Measurements from ENCODE around the gene CDK19. TPM values are rescaled to one million over a fixed set of nuclear protein-coding genes. Genes with fewer than 3 reads are reported as not detected.
"Not testable (repeated sequence)": the region's sequence is repeated elsewhere in the genome, so short reads cannot be mapped to it uniquely, and the experiment has no call there.

Gene CDK19
- total RNA-seq, 2 donors from 2014 or later: 18.3 to 39.8 TPM

GRCh38 chr6:110613356-110613755 is 201.9 kb downstream of the CDK19 start:
- Mint-ChIP-seq H3K4me1 (peaks cover 2% of the 10 kb centered on the region), H3K36me3 (ENCODE audit: low read depth) (peaks cover 41% of the 10 kb centered on the region)

DNA sequence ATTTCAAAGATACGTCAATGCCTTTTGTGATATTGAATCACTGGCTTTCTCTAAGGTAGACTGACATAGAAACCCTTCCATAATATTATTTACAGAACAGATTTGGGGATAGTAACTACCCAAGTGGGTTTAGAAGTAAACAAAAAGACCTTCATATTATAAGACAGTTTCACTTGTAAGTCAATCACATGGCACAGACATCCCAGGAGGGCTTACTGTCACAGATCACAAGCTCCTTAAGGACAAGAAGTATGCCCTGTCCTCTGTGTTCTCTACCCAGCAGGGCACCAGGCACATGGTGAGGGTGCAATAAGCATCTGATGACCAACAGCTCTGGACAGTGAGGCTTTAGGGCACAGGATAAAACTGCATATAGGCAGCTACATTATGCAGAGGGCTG is 203.0 kb downstream of the CDK19 start:
- no peaks in the 10 kb centered on the region for H3K4me1 Mint-ChIP-seq
- H3K27ac Mint-ChIP-seq: no peak overlapping the region
- no peaks in the 10 kb centered on the region for H3K9me3 Mint-ChIP-seq
- no peak for ATAC-seq (replicated peaks)
- H3K36me3 Mint-ChIP-seq (ENCODE audit: low read depth): peaks cover 33% of the 10 kb centered on the region
- no peak overlapping the region for H3K4me3 Mint-ChIP-seq
- no peaks in the 10 kb centered on the region for H3K27me3 Mint-ChIP-seq

More at GRCh38 chr6:110613356-110613755, 201.9 kb downstream of the CDK19 start:
- Mint-ChIP-seq H3K27me3 (no peaks in the 10 kb centered on the region), H3K27ac (no peak overlapping the region), H3K4me3 (no peak overlapping the region), H3K9me3 (no peaks in the 10 kb centered on the region)
- ATAC-seq (replicated peaks): no peak

DNA sequence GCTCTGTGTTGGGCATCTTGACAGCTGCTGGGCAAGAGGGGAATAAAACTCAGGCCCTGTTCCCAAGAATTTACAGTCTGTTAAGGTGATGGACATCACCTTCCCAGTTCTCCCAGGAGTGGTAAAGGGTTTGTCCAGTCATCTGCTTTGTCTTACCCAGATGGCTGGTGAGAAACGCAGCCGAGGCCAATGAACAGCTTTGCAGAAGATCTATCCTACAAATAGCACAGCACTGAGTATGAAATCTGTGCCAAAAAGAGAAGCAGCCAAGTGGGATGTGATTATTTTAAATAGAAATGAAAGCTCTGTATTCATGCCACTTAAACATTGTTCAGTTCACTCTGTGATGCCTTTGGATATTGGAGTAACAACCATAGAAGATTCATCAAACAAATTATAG is 206.2 kb downstream of the CDK19 start:
- no peaks in the 10 kb centered on the region for H3K27me3 Mint-ChIP-seq
- H3K4me1 Mint-ChIP-seq: no peaks in the 10 kb centered on the region
- H3K27ac Mint-ChIP-seq: no peak overlapping the region
- H3K9me3 Mint-ChIP-seq: no peaks in the 10 kb centered on the region
- H3K36me3 Mint-ChIP-seq (ENCODE audit: low read depth): peaks cover 8% of the 10 kb centered on the region
- no peak for ATAC-seq (replicated peaks)
- H3K4me3 Mint-ChIP-seq: no peak overlapping the region

GRCh38 chr6:110608151-110608550 is 207.1 kb downstream of the CDK19 start:
- H3K4me1 Mint-ChIP-seq: no peaks in the 10 kb centered on the region
- H3K27me3 Mint-ChIP-seq: no peaks in the 10 kb centered on the region
- H3K4me3 Mint-ChIP-seq: no peak overlapping the region
- no peaks in the 10 kb centered on the region for H3K36me3 Mint-ChIP-seq (ENCODE audit: low read depth)
- no peaks in the 10 kb centered on the region for H3K9me3 Mint-ChIP-seq
- no peak for ATAC-seq (replicated peaks)
- no peak overlapping the region for H3K27ac Mint-ChIP-seq

DNA sequence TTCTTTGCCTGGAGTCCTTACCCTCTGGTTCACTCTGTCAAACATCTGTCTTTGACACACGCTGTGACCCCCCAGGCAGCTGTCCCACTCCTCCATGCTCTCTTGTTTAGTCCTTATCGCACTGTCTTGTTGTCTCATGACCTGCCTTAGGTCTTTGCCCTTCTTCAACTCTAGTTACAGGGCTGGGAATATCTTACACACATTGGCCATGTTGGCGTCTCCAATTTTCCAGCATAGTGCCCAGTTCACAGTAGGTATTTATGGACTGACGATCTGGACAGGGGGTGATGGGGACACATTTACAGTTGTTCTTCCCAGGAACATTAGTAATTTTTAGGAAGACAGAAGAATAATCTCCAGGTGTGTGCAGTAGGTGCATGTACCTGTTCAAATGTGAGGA is 209.1 kb downstream of the CDK19 start:
- no peak overlapping the region for H3K4me3 Mint-ChIP-seq
- no peaks in the 10 kb centered on the region for H3K4me1 Mint-ChIP-seq
- no peak for ATAC-seq (replicated peaks)
- H3K9me3 Mint-ChIP-seq: no peaks in the 10 kb centered on the region
- no peaks in the 10 kb centered on the region for H3K27me3 Mint-ChIP-seq
- no peak overlapping the region for H3K27ac Mint-ChIP-seq
- no peaks in the 10 kb centered on the region for H3K36me3 Mint-ChIP-seq (ENCODE audit: low read depth)

- not testable (repeated sequence) for H3K27ac Mint-ChIP-seq; H3K27me3 Mint-ChIP-seq; ATAC-seq (replicated peaks); H3K36me3 Mint-ChIP-seq (ENCODE audit: low read depth); H3K4me1 Mint-ChIP-seq; H3K9me3 Mint-ChIP-seq; H3K4me3 Mint-ChIP-seq
Observed at GRCh38 chr6:110600640-110601039, 214.6 kb downstream of the CDK19 start.

GRCh38 chr6:110597761-110598160 is 217.5 kb downstream of the CDK19 start:
- H3K27me3 Mint-ChIP-seq: no peaks in the 10 kb centered on the region
- no peak overlapping the region for H3K4me3 Mint-ChIP-seq
- H3K27ac Mint-ChIP-seq: no peak overlapping the region
- no peaks in the 10 kb centered on the region for H3K36me3 Mint-ChIP-seq (ENCODE audit: low read depth)
- ATAC-seq (replicated peaks): no peak
- no peaks in the 10 kb centered on the region for H3K4me1 Mint-ChIP-seq
- H3K9me3 Mint-ChIP-seq: peaks cover 5% of the 10 kb centered on the region

DNA sequence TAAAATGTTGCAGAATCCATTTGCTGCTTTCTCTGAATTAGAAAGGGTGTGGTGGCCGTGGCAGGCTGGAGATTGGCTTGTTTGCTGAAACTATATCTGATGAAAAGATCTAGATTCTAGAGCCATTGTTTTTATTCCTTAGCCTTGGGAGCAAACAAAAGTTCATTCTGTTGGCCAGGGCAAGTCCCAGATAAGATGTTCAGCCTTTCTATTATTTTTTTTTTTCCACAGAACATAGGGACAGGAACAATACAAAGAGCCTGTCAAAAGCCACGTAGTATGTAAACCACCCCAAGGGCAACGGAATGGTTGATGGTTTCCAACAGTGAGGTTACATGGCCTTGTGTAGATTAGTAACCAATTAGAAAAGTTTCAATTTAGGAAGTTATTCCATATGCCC is 218.9 kb downstream of the CDK19 start:
- no peak for ATAC-seq (replicated peaks)
- Mint-ChIP-seq H3K27ac (no peak overlapping the region), H3K36me3 (ENCODE audit: low read depth) (no peaks in the 10 kb centered on the region), H3K4me1 (peaks cover under 1% of the 10 kb centered on the region), H3K9me3 (peaks cover 5% of the 10 kb centered on the region), H3K4me3 (no peak overlapping the region), H3K27me3 (no peaks in the 10 kb centered on the region)

GRCh38 chr6:110595112-110595511 is 220.2 kb downstream of the CDK19 start:
- Mint-ChIP-seq H3K36me3 (ENCODE audit: low read depth) (no peaks in the 10 kb centered on the region), H3K27me3 (no peaks in the 10 kb centered on the region), H3K27ac (no peak overlapping the region), H3K4me1 (peaks cover 9% of the 10 kb centered on the region), H3K9me3 (peaks cover 5% of the 10 kb centered on the region), H3K4me3 (no peak overlapping the region)
- ATAC-seq (replicated peaks): no peak

- no peak overlapping the region for H3K4me3 Mint-ChIP-seq
Observed at GRCh38 chr6:110593637-110594036, 221.6 kb downstream of the CDK19 start.

GRCh38 chr6:110592765-110593164 is 222.5 kb downstream of the CDK19 start:
- no peak overlapping the region for H3K27ac Mint-ChIP-seq
- no peaks in the 10 kb centered on the region for H3K36me3 Mint-ChIP-seq (ENCODE audit: low read depth)
- H3K4me3 Mint-ChIP-seq: no peak overlapping the region
- H3K4me1 Mint-ChIP-seq: peaks cover 9% of the 10 kb centered on the region
- H3K9me3 Mint-ChIP-seq: peaks cover 5% of the 10 kb centered on the region
- ATAC-seq (replicated peaks): no peak
- no peaks in the 10 kb centered on the region for H3K27me3 Mint-ChIP-seq

More at GRCh38 chr6:110593637-110594036, 221.6 kb downstream of the CDK19 start:
- Mint-ChIP-seq H3K4me1 (peaks cover 9% of the 10 kb centered on the region), H3K9me3 (peaks cover 5% of the 10 kb centered on the region), H3K36me3 (ENCODE audit: low read depth) (no peaks in the 10 kb centered on the region), H3K27me3 (no peaks in the 10 kb centered on the region), H3K27ac (no peak overlapping the region)
- no peak for ATAC-seq (replicated peaks)

DNA sequence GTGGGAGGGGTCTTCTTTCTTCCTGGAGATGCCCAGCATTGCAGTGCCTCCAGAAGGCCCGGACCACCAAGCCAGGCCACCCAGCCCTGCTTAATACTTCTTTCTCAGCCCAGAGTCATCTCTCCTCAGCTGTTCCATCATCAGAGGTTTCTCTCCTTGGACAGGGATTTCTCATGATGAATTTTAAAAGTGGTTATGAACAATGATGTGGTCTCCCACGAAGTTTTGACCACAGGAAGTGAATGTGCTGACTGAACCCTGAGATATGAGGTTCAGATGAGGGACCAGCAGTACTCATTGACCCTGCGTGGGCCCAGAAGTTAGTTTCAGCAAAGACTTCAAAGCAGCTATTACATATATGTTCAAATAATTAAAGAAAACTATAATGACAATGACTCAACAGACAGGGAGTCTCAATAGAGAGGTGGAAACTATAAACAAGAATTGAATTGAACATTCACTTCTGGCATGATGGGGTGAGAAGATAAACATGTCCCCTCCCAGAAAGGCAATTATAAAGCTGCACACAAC is 224.4 kb downstream of the CDK19 start:
- peak; percentile 90 for ATAC-seq (replicated peaks)
- Mint-ChIP-seq H3K36me3 (ENCODE audit: low read depth) (no peaks in the 10 kb centered on the region), H3K9me3 (peaks cover 5% of the 10 kb centered on the region), H3K4me3 (no peak overlapping the region), H3K27ac (peak overlapping the region; percentile 55), H3K4me1 (peaks cover 9% of the 10 kb centered on the region), H3K27me3 (no peaks in the 10 kb centered on the region)

DNA sequence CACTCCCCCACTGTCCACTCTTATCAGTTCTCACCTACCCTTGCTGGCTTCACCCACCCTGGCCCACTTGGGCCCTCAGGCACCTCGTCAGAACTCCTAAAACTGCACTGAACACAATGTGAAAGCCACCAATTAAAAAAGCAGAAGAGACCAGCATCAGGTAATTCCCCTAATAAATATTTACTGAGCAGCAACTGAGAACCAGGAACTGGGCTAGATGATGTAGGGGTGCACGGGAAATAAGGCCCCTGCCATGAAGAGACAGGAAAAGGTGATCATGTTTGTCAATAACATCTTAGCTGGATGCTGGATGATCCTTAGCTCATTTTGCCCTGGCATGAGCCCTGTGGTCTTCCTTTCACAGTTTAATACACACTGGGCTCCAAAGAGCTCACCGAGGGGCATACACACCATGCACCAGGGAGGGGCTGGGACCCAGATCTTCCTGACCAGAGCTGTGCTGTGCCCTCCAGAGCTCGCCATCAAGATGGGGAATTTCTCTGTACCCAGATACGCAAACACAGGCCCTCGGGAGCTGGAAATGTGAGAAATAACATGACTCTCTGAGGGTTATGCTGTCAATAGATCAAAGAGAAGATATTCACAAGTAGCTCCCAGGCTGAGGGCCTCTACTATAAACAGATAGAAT is 225.3 kb downstream of the CDK19 start:
- Mint-ChIP-seq H3K9me3 (peaks cover 5% of the 10 kb centered on the region), H3K4me3 (no peak overlapping the region), H3K36me3 (ENCODE audit: low read depth) (no peaks in the 10 kb centered on the region), H3K4me1 (peaks cover 9% of the 10 kb centered on the region), H3K27ac (peak overlapping the region; percentile 55), H3K27me3 (no peaks in the 10 kb centered on the region)
- peak; percentile 52 for ATAC-seq (replicated peaks)

GRCh38 chr6:110587328-110587727 is 227.9 kb downstream of the CDK19 start:
- Mint-ChIP-seq H3K27ac (no peak overlapping the region), H3K4me3 (no peak overlapping the region), H3K36me3 (ENCODE audit: low read depth) (no peaks in the 10 kb centered on the region), H3K27me3 (no peaks in the 10 kb centered on the region), H3K9me3 (no peaks in the 10 kb centered on the region), H3K4me1 (peaks cover 9% of the 10 kb centered on the region)
- ATAC-seq (replicated peaks): no peak

DNA sequence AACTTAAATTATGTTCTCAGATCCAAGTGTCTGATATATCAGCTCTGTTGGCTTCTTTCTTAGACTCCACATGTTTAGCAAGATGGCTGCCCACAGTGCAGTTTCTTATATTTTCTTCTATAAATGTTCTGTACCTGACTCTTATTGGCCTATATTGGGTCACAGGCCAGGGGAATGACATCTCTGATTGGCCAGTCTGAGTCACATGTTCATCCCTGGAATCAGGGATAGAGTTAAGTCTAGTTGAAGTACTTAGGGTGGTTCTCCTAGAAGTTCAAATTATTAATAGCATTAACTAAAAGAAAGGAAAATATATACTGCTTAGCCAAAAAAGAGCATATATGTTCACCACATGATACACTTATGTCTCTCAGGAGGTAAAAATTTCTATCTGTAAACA is 233.6 kb downstream of the CDK19 start:
- no peak overlapping the region for H3K27ac Mint-ChIP-seq
- ATAC-seq (replicated peaks): no peak
- no peaks in the 10 kb centered on the region for H3K27me3 Mint-ChIP-seq
- H3K4me3 Mint-ChIP-seq: no peak overlapping the region
- H3K9me3 Mint-ChIP-seq: peaks cover 4% of the 10 kb centered on the region
- H3K36me3 Mint-ChIP-seq (ENCODE audit: low read depth): no peaks in the 10 kb centered on the region
- H3K4me1 Mint-ChIP-seq: no peaks in the 10 kb centered on the region

All from activated T-helper 17 cell treated with anti-CD3 and anti-CD28 coated beads, Interleukin-2, amount 50 U/mL, for 72 hours (primary cell).